ENCODE results near the gene TNFSF18. TPM values are rescaled to one million over a fixed set of nuclear protein-coding genes. Genes with fewer than 3 reads are reported as not detected.

TNFSF18 gene
- total and polyA plus RNA-seq, 2 donors from 2014 or later: not detected

DNA sequence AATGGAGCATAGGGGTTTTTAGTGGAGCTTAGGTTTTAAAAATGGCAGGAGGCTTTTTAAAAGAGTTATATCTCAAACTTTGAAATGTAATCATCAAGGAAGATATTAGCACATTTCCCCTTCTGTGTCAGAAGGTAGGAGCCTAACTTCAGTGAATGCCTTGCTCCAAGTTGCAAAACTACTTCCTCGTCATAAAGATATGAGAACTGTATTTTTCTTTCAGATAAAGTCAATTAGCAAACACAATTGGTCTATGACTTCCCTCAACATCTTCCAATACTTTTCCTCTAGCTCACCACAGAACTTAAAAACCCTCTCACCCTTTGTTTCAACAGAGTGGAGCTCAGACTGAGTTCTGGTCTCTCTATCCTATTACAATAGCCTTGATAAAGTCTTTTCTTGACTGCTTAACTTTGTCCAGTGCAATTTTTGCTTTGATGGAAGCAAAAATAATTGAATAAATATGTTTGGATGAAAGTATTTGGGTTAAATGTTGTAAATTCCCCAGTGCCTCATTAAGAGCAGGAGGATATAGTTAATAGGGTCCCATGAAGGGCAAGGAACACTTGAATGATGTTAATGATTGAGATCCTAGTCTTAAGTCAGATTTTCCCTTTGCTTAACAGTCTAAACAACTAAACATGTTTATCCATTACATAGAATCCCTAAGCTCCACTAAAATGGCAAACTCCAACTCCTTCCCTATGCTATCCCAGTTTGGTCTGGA is 58.9 kb downstream of the TNFSF18 start:
- H3K27ac ChIP-seq (ENCODE audit: low read depth in 2 of 2, low read length in 2 of 2): no peak overlapping the region
- no peak for FAIRE-seq
- intact Hi-C loops (cut with DNase I): no loop called here

DNA sequence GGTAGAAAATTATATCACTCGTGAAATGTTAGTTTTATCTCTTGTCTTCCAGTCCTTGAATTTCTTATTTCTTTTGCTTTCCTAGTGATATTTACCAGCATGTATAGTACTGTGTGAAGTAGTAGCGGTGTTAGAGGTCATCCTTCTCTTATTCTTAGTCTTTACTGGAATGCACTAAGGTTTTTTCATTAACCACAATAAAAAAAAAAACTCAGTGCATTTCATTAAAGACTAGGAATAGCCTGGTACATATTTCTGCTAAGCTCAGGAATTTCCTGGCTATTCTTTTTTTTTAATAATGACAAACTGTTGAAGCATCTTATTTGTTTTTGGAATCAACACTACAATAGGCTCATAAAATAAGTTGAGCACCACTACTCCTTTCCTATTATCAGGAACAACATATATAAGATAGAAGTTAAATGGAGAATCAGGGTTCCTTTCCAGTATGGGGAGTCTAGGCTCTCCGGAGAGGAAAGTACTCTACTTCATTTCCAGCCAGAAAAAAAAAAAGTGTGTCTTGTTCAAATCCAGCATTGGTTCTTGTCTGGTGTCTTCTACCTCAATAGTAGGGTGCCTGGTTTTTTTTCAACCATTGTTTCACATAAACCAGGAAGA is 60.0 kb downstream of the TNFSF18 start:
- Histone ChIP-seq H3K4me3 (ENCODE audit: low read length in 3 of 3) (no peak overlapping the region), H3K9ac (ENCODE audit: low read length in 3 of 3) (no peak overlapping the region), H3K4me1 (ENCODE audit: control insufficient read depth in 2 of 3, insufficient read depth in 2 of 3, low read depth in 1 of 3, low read length in 3 of 3) (peaks cover 0 to 4% (median 0%) of the 10 kb centered on the region in 3 donors), H3K9me3 (ENCODE audit: control insufficient read depth in 2 of 3, insufficient read depth in 1 of 3, low read length in 3 of 3) (no peaks in the 10 kb centered on the region), H3K27me3 (ENCODE audit: control insufficient read depth, insufficient read depth, low read length) (no peaks in the 10 kb centered on the region), H3K36me3 (ENCODE audit: control insufficient read depth in 2 of 3, insufficient read depth in 3 of 3, low read length in 3 of 3) (no peaks in the 10 kb centered on the region), H3K27ac (ENCODE audit: low read depth in 2 of 2, low read length in 2 of 2) (no peak overlapping the region)
- DNase-seq (no peak), FAIRE-seq (peak; percentile 62)
- intact Hi-C loops (cut with DNase I): no loop called here
- TF ChIP-seq, protein P1, sequence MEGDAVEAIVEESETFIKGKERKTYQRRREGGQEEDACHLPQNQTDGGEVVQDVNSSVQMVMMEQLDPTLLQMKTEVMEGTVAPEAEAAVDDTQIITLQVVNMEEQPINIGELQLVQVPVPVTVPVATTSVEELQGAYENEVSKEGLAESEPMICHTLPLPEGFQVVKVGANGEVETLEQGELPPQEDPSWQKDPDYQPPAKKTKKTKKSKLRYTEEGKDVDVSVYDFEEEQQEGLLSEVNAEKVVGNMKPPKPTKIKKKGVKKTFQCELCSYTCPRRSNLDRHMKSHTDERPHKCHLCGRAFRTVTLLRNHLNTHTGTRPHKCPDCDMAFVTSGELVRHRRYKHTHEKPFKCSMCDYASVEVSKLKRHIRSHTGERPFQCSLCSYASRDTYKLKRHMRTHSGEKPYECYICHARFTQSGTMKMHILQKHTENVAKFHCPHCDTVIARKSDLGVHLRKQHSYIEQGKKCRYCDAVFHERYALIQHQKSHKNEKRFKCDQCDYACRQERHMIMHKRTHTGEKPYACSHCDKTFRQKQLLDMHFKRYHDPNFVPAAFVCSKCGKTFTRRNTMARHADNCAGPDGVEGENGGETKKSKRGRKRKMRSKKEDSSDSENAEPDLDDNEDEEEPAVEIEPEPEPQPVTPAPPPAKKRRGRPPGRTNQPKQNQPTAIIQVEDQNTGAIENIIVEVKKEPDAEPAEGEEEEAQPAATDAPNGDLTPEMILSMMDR (IDR thresholded peaks at IDR 0.05; ENCODE audit: borderline replicate concordance, extremely low read depth, insufficient read depth): no peak

More for the DNA sequence above, 58.9 kb downstream of the TNFSF18 start:
- TF ChIP-seq, protein P1 (IDR thresholded peaks at IDR 0.05; ENCODE audit: borderline replicate concordance, extremely low read depth, insufficient read depth): no peak
- DNase-seq: no peak
- Histone ChIP-seq H3K27me3 (ENCODE audit: control insufficient read depth, insufficient read depth, low read length) (no peaks in the 10 kb centered on the region), H3K4me1 (ENCODE audit: control insufficient read depth in 2 of 3, insufficient read depth in 2 of 3, low read depth in 1 of 3, low read length in 3 of 3) (peaks cover 0 to 4% (median 0%) of the 10 kb centered on the region in 3 donors), H3K9me3 (ENCODE audit: control insufficient read depth in 2 of 3, insufficient read depth in 1 of 3, low read length in 3 of 3) (no peaks in the 10 kb centered on the region), H3K9ac (ENCODE audit: low read length in 3 of 3) (no peak overlapping the region), H3K4me3 (ENCODE audit: low read length in 3 of 3) (no peak overlapping the region), H3K36me3 (ENCODE audit: control insufficient read depth in 2 of 3, insufficient read depth in 3 of 3, low read length in 3 of 3) (no peaks in the 10 kb centered on the region)

Other genes starting within 250 kb of the TNFSF18 start
- 1.3 TPM for gene TNFSF4, start 156.4 kb upstream of the TNFSF18 start, total RNA-seq
- 0.58 TPM for gene TNFSF4, start 156.4 kb upstream of the TNFSF18 start, polyA plus RNA-seq (ENCODE audit: insufficient read depth, low read depth, low replicate concordance)